PC-9 (cell line): ENCODE data around the gene FLOT1. TPM values are rescaled to one million over a fixed set of nuclear protein-coding genes. Genes with fewer than 3 reads are reported as not detected.

Source experiments
- BruUV-seq: library from RNA; stranded (reverse); fragments of 400-500 nt; replicated peaks from 2 replicates; lab custom pipeline; 2021; lab: Mats Ljungman, UMichigan
- CTCF ChIA-PET: fragments of 300-600 bp; sonication (Branson Sonifier 250); formaldehyde crosslinking; loops from one replicate; lab custom pipeline; 2022; ENCODE audit warnings: antibody characterized with exemption; lab: Charles Lee
- POLR2A ChIA-PET: fragments of 300-600 bp; sonication (Branson Sonifier 250); formaldehyde crosslinking; loops from one replicate; lab custom pipeline; 2022; ENCODE audit warnings: antibody characterized with exemption; ENCODE audit not compliant: unreplicated experiment; lab: Charles Lee
- DNase-seq, 2 experiments: peaks; one replicate each; pipeline versions ENCODE4 v3.0.0 to v3.0.0-alpha.2; 2015 to 2022; ENCODE audit warnings: mixed read lengths in 1 of 2
- H2AFZ ChIP-seq: fragments of 200-600 bp; sonication (generic); 2 replicates; pipeline ENCODE4 v1.8.1; 2017; ENCODE audit warnings: antibody characterized with exemption
- H3F3A ChIP-seq: fragments of 200-600 bp; sonication (generic); 2 replicates; pipeline ENCODE4 v1.8.1; 2017; ENCODE audit warnings: antibody characterized with exemption, mild to moderate bottlenecking, low read depth; ENCODE audit not compliant: insufficient read depth
- H3K27ac ChIP-seq: fragments of 200-600 bp; sonication (generic); 2 replicates; pipeline ENCODE4 v1.6.1; 2016; ENCODE audit warnings: mixed run types
- H3K27me3 ChIP-seq: fragments of 200-600 bp; sonication (generic); 2 replicates; pipeline ENCODE4 v1.6.1; 2016; ENCODE audit warnings: low read depth, mixed run types; ENCODE audit not compliant: insufficient read depth
- H3K36me3 ChIP-seq: fragments of 200-600 bp; sonication (generic); 2 replicates; pipeline ENCODE4 v1.6.1; 2016; ENCODE audit warnings: low read depth, mixed run types
- H3K4me1 ChIP-seq: fragments of 200-600 bp; sonication (generic); replicated peaks from 2 replicates; pipeline ENCODE4 v1.6.1; 2016; ENCODE audit warnings: mixed run types; ENCODE audit not compliant: insufficient read depth
- H3K4me2 ChIP-seq: fragments of 200-600 bp; sonication (generic); 2 replicates; pipeline ENCODE4 v1.6.1; 2017; ENCODE audit warnings: mixed run types
- H3K4me3 ChIP-seq: fragments of 200-600 bp; sonication (generic); 2 replicates; pipeline ENCODE4 v1.6.1; 2016; ENCODE audit warnings: mixed run types
- H3K79me2 ChIP-seq: fragments of 200-600 bp; sonication (generic); 2 replicates; pipeline ENCODE4 v1.6.1; 2017; ENCODE audit warnings: low read depth, mixed run types
- H3K9me2 ChIP-seq: fragments of 200-600 bp; sonication (generic); 2 replicates; pipeline ENCODE4 v1.8.1; 2017; ENCODE audit warnings: mild to moderate bottlenecking; ENCODE audit not compliant: insufficient read depth
- H3K9me3 ChIP-seq: fragments of 200-600 bp; sonication (generic); 2 replicates; pipeline ENCODE4 v1.8.1; 2016; ENCODE audit warnings: low read depth; ENCODE audit not compliant: insufficient read depth
- H4K20me1 ChIP-seq: fragments of 200-600 bp; sonication (generic); 2 replicates; pipeline ENCODE4 v1.8.1; 2017; ENCODE audit not compliant: insufficient read depth
- EZH2 ChIP-seq: fragments of 200-600 bp; sonication (generic); IDR thresholded peaks from 2 replicates; pipeline ENCODE4 v1.8.0; 2017; ENCODE audit warnings: antibody characterized with exemption, low read depth
- intact Hi-C: fragments of 100-400 bp; cut with micrococcal nuclease; formaldehyde crosslinking; loops from one replicate; pipeline ENCODE4 v1.10.0; 2022; ENCODE audit not compliant: unreplicated experiment
- total RNA-seq: library from RNA; stranded (reverse); gene quantifications from 2 replicates; pipeline ENCODE4 v1.2.3, GENCODE V29; 2021
- TF ChIP-seq, protein P1 (sequence below): fragments of 200-600 bp; sonication (generic); conservative IDR thresholded peaks from 2 replicates; pipeline ENCODE4 v1.6.1; 2017; ENCODE audit warnings: mixed run types, antibody characterized with exemption, mild to moderate bottlenecking, moderate library complexity

FLOT1 gene
- total RNA-seq, 1 experiment from 2014 or later: 225 TPM

- ChIA-PET CTCF (interaction anchor here (0.6 to 1.0 kb wide), 7 partner anchors 11 to 115 kb away, joined by 3 to 5 read pairs (median 4); no protein-coding TSS in a partner anchor), POLR2A (interaction anchor here (0.5 to 1.6 kb wide), 8 partner anchors 12 to 192 kb away, joined by 3 to 28 read pairs (median 5); partner anchors contain the start of gene DDR1)
- Histone ChIP-seq H3K9me3 (no peaks in the 10 kb centered on the region), H3K4me3 (no peak overlapping the region), H4K20me1 (no peaks in the 10 kb centered on the region), H3K9me2 (no peaks in the 10 kb centered on the region), H3F3A (peaks cover 60% of the 10 kb centered on the region), H3K4me2 (peak overlapping the region; percentile 52), H3K27me3 (no peaks in the 10 kb centered on the region), H3K27ac (peak overlapping the region; percentile 78), H3K36me3 (no peaks in the 10 kb centered on the region), H2AFZ (peak overlapping the region; percentile 36), H3K79me2 (no peaks in the 10 kb centered on the region), H3K4me1 (peaks cover 64% of the 10 kb centered on the region)
- no peak for TF ChIP-seq EZH2
- TF ChIP-seq, protein P1, sequence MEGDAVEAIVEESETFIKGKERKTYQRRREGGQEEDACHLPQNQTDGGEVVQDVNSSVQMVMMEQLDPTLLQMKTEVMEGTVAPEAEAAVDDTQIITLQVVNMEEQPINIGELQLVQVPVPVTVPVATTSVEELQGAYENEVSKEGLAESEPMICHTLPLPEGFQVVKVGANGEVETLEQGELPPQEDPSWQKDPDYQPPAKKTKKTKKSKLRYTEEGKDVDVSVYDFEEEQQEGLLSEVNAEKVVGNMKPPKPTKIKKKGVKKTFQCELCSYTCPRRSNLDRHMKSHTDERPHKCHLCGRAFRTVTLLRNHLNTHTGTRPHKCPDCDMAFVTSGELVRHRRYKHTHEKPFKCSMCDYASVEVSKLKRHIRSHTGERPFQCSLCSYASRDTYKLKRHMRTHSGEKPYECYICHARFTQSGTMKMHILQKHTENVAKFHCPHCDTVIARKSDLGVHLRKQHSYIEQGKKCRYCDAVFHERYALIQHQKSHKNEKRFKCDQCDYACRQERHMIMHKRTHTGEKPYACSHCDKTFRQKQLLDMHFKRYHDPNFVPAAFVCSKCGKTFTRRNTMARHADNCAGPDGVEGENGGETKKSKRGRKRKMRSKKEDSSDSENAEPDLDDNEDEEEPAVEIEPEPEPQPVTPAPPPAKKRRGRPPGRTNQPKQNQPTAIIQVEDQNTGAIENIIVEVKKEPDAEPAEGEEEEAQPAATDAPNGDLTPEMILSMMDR: no peak; the same call in 1 of the 2 replicates
- no TSS peak for BruUV-seq
- peak in 1 of 2 experiments; percentile 88 for DNase-seq
- intact Hi-C loops: no loop called here
These were observed 21.4 kb upstream of the FLOT1 start for GRCh38 chr6:30763618-30764489.

GRCh38 chr6:30763155-30763617 lies 20.7 kb upstream of the FLOT1 start:
- POLR2A ChIA-PET: interaction anchor here (0.5 to 1.6 kb wide), 4 partner anchors 11 to 150 kb away, joined by 3 to 28 read pairs (median 12); no protein-coding TSS in a partner anchor
- H3F3A ChIP-seq: peaks cover 57% of the 10 kb centered on the region
- intact Hi-C loops: no loop called here
- no peaks in the 10 kb centered on the region for H3K9me3 ChIP-seq
- H3K9me2 ChIP-seq: no peaks in the 10 kb centered on the region
- CTCF ChIA-PET: interaction anchor here (0.6 to 0.7 kb wide), 2 partner anchors 14 to 92 kb away, joined by 3 to 4 read pairs; no protein-coding TSS in a partner anchor
- no TSS peak for BruUV-seq
- no peak overlapping the region for H3K4me3 ChIP-seq
- H3K36me3 ChIP-seq: no peaks in the 10 kb centered on the region
- peak overlapping the region; percentile 36 for H2AFZ ChIP-seq
- no peaks in the 10 kb centered on the region for H4K20me1 ChIP-seq
- no peaks in the 10 kb centered on the region for H3K79me2 ChIP-seq
- no peak for DNase-seq
- H3K4me1 ChIP-seq: peaks cover 60% of the 10 kb centered on the region
- H3K27me3 ChIP-seq: no peaks in the 10 kb centered on the region
- TF ChIP-seq EZH2: no peak
- TF ChIP-seq, protein P1: no peak
- peak overlapping the region; percentile 52 for H3K4me2 ChIP-seq
- H3K27ac ChIP-seq: peak overlapping the region; percentile 78

DNA sequence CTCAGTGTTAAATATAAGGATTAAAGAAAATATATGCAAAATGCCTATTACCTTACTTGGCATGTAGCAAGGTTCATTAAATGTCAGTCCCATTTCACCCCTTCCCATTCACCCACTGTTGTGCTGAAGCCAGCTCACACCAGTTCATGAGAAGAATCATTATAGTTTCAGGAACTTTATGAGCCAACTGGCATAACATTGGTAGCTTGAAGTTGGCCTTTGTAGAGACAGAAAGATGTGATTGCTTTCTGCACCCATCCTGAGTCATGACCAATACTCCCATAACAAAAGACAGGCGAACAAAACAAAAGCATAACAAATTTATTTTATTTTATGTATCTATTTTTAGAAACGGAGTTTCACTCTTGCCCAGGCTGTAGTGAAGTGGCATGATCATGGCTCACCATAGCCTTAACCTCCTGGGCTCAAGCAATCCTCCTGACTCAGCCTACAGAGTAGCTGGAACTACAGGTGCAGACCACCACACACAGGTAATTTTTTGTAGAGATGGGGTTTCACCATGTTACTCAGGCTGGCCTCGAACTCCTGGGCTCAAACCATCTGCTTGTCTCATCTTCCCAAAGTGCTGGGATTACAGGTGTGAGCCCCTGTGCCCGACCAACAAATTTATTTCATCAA lies 19.4 kb upstream of the FLOT1 start:
- CTCF ChIA-PET: interaction anchor here (0.5 to 0.7 kb wide), 2 partner anchors 17 to 47 kb away, joined by 6 to 8 read pairs; no protein-coding TSS in a partner anchor
- no TSS peak for BruUV-seq

More for the DNA sequence above, 19.4 kb upstream of the FLOT1 start:
- H3K9me3 ChIP-seq: no peaks in the 10 kb centered on the region
- H3K4me2 ChIP-seq: no peak overlapping the region
- POLR2A ChIA-PET: no interaction called here
- DNase-seq: no peak
- H3K79me2 ChIP-seq: no peaks in the 10 kb centered on the region
- H3F3A ChIP-seq: peaks cover 55% of the 10 kb centered on the region
- H4K20me1 ChIP-seq: no peaks in the 10 kb centered on the region
- TF ChIP-seq, protein P1: no peak
- TF ChIP-seq EZH2: no peak
- H3K27me3 ChIP-seq: no peaks in the 10 kb centered on the region
- intact Hi-C loops: no loop called here
- H2AFZ ChIP-seq: no peak overlapping the region
- H3K4me1 ChIP-seq: peaks cover 55% of the 10 kb centered on the region
- H3K9me2 ChIP-seq: no peaks in the 10 kb centered on the region
- no peak overlapping the region for H3K27ac ChIP-seq
- H3K4me3 ChIP-seq: no peak overlapping the region
- no peaks in the 10 kb centered on the region for H3K36me3 ChIP-seq
